A549 (cell line): Measurements from ENCODE around the gene UBQLN2.

Experiments
- MAFK ChIP-seq: fragments of 450-650 bp; IDR thresholded peaks from 2 replicates; pipeline ENCODE4 v1.6.1; 2014; ENCODE audit not compliant: partially characterized antibody
- TF ChIP-seq, protein P1 (sequence below): fragments of >200 bp; sonication (Bioruptor Twin); formaldehyde crosslinking; IDR thresholded peaks from 3 replicates; pipeline ENCODE4 v1.5.1; 2016

- TF ChIP-seq, protein P1, sequence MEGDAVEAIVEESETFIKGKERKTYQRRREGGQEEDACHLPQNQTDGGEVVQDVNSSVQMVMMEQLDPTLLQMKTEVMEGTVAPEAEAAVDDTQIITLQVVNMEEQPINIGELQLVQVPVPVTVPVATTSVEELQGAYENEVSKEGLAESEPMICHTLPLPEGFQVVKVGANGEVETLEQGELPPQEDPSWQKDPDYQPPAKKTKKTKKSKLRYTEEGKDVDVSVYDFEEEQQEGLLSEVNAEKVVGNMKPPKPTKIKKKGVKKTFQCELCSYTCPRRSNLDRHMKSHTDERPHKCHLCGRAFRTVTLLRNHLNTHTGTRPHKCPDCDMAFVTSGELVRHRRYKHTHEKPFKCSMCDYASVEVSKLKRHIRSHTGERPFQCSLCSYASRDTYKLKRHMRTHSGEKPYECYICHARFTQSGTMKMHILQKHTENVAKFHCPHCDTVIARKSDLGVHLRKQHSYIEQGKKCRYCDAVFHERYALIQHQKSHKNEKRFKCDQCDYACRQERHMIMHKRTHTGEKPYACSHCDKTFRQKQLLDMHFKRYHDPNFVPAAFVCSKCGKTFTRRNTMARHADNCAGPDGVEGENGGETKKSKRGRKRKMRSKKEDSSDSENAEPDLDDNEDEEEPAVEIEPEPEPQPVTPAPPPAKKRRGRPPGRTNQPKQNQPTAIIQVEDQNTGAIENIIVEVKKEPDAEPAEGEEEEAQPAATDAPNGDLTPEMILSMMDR: no peak
- no peak for TF ChIP-seq MAFK
These were observed 25.2 kb downstream of the UBQLN2 start for GRCh38 chrX:56588397-56589188.
